ENCODE data around the gene HTRA3.

The HTRA3 gene

DNA sequence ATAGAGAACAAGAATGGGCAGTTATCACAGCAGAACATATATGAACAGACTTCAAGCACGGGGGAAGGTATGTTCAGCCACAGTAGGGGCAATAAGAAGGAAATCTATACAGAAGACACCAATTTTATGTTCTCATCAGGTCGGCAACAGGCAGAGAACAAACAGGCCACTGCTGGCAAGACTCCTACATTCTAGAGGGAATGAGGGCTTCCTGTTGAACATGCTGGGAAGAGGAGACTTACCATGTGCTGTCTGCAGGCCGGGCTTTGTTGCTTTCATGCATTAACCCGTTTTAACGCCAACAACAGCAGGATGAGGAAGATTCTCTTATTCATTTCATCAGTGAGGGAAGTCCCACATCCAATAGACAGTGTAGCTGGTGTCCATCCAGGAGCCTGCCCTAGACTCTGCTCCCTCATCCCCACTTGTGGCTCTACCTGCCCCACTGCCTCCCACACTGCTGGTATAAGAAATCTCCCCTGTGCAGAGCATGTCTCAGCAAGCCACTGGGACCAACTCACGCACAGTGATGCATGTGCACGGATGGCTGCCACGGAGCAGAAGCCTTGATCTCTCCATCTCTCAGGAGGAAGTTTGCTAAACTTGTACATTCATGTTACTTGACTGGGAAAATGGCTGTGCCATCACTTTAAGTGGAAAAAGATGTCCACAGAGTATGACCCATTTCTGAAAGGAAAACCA lies 86.5 kb downstream of the HTRA3 start:
- H3K4me1 ChIP-seq (ENCODE audit: insufficient read depth, low read length) = peaks cover 28% of the 10 kb centered on the region
- no peak overlapping the region for H3K9ac ChIP-seq (ENCODE audit: low read length)
- no peaks in the 10 kb centered on the region for H3K9me3 ChIP-seq (ENCODE audit: low read length)
- no peaks in the 10 kb centered on the region for H3K27me3 ChIP-seq (ENCODE audit: control insufficient read depth in 1 of 2, insufficient read depth in 2 of 2, low read length in 2 of 2)
- no peak overlapping the region for H3K4me3 ChIP-seq (ENCODE audit: low read depth in 1 of 2, low read length in 2 of 2)
- no peaks in the 10 kb centered on the region for H3K36me3 ChIP-seq (ENCODE audit: insufficient read depth, low read length)
- no peak overlapping the region for H3K27ac ChIP-seq (ENCODE audit: low read depth, low read length)

Measured in muscle layer of colon (tissue), 2 donors.